ENCODE measurements around the gene BLVRB. TPM values are rescaled to one million over a fixed set of nuclear protein-coding genes. Genes with fewer than 3 reads are reported as not detected.
A peak's percentile ranks its signal among the peaks of the same experiment; 100 is the strongest.

The BLVRB gene
- total and polyA plus RNA-seq, 10 of the 15 experiments (the other 5 are each of a cell fraction or from before 2014, with no cell fraction given): 6.3 to 53.3 (median 27.8) TPM

GRCh38 chr19:40443131-40443999 lies 22.2 kb downstream of the BLVRB start (continued):
- TF ChIP-seq, protein P1, sequence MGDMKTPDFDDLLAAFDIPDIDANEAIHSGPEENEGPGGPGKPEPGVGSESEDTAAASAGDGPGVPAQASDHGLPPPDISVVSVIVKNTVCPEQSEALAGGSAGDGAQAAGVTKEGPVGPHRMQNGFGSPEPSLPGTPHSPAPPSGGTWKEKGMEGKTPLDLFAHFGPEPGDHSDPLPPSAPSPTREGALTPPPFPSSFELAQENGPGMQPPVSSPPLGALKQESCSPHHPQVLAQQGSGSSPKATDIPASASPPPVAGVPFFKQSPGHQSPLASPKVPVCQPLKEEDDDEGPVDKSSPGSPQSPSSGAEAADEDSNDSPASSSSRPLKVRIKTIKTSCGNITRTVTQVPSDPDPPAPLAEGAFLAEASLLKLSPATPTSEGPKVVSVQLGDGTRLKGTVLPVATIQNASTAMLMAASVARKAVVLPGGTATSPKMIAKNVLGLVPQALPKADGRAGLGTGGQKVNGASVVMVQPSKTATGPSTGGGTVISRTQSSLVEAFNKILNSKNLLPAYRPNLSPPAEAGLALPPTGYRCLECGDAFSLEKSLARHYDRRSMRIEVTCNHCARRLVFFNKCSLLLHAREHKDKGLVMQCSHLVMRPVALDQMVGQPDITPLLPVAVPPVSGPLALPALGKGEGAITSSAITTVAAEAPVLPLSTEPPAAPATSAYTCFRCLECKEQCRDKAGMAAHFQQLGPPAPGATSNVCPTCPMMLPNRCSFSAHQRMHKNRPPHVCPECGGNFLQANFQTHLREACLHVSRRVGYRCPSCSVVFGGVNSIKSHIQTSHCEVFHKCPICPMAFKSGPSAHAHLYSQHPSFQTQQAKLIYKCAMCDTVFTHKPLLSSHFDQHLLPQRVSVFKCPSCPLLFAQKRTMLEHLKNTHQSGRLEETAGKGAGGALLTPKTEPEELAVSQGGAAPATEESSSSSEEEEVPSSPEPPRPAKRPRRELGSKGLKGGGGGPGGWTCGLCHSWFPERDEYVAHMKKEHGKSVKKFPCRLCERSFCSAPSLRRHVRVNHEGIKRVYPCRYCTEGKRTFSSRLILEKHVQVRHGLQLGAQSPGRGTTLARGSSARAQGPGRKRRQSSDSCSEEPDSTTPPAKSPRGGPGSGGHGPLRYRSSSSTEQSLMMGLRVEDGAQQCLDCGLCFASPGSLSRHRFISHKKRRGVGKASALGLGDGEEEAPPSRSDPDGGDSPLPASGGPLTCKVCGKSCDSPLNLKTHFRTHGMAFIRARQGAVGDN (IDR thresholded peaks at IDR 0.05): no peak
- TF ChIP-seq, protein P2, sequence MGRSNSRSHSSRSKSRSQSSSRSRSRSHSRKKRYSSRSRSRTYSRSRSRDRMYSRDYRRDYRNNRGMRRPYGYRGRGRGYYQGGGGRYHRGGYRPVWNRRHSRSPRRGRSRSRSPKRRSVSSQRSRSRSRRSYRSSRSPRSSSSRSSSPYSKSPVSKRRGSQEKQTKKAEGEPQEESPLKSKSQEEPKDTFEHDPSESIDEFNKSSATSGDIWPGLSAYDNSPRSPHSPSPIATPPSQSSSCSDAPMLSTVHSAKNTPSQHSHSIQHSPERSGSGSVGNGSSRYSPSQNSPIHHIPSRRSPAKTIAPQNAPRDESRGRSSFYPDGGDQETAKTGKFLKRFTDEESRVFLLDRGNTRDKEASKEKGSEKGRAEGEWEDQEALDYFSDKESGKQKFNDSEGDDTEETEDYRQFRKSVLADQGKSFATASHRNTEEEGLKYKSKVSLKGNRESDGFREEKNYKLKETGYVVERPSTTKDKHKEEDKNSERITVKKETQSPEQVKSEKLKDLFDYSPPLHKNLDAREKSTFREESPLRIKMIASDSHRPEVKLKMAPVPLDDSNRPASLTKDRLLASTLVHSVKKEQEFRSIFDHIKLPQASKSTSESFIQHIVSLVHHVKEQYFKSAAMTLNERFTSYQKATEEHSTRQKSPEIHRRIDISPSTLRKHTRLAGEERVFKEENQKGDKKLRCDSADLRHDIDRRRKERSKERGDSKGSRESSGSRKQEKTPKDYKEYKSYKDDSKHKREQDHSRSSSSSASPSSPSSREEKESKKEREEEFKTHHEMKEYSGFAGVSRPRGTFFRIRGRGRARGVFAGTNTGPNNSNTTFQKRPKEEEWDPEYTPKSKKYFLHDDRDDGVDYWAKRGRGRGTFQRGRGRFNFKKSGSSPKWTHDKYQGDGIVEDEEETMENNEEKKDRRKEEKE (IDR thresholded peaks at IDR 0.05): no peak
- TF ChIP-seq YY1 (IDR thresholded peaks at IDR 0.05; ENCODE audit: low read depth, low read length) (peak; percentile 75), CBFB (IDR thresholded peaks at IDR 0.05; ENCODE audit: low read depth) (peak; percentile 27; the same call in 1 of the 2 replicates), ATF7 (IDR thresholded peaks at IDR 0.05; ENCODE audit: low read depth) (no peak), FOS (IDR thresholded peaks at IDR 0.05; ENCODE audit: borderline replicate concordance, extremely low read depth, insufficient read length) (no peak), MTA3 (IDR thresholded peaks at IDR 0.05; ENCODE audit: borderline replicate concordance, low read length) (no peak), BMI1 (IDR thresholded peaks at IDR 0.05; ENCODE audit: borderline replicate concordance) (no peak), MYC (IDR thresholded peaks at IDR 0.05; ENCODE audit: insufficient read depth, insufficient read length, insufficient replicate concordance, low read length, severe bottlenecking) (no peak), IKZF2 (IDR thresholded peaks at IDR 0.05) (peak in 1 of 2 experiments; percentile 32; a peak in 1 of 4 replicates), SMAD5 (IDR thresholded peaks at IDR 0.05; ENCODE audit: low read depth) (no peak), NR2C2 (IDR thresholded peaks at IDR 0.05; ENCODE audit: borderline replicate concordance, control insufficient read depth, insufficient read length, low read depth) (no peak), RFX5 (IDR thresholded peaks at IDR 0.05; ENCODE audit: low read depth, low read length) (no peak), NBN (IDR thresholded peaks at IDR 0.05) (no peak)
- TF ChIP-seq, protein P3, sequence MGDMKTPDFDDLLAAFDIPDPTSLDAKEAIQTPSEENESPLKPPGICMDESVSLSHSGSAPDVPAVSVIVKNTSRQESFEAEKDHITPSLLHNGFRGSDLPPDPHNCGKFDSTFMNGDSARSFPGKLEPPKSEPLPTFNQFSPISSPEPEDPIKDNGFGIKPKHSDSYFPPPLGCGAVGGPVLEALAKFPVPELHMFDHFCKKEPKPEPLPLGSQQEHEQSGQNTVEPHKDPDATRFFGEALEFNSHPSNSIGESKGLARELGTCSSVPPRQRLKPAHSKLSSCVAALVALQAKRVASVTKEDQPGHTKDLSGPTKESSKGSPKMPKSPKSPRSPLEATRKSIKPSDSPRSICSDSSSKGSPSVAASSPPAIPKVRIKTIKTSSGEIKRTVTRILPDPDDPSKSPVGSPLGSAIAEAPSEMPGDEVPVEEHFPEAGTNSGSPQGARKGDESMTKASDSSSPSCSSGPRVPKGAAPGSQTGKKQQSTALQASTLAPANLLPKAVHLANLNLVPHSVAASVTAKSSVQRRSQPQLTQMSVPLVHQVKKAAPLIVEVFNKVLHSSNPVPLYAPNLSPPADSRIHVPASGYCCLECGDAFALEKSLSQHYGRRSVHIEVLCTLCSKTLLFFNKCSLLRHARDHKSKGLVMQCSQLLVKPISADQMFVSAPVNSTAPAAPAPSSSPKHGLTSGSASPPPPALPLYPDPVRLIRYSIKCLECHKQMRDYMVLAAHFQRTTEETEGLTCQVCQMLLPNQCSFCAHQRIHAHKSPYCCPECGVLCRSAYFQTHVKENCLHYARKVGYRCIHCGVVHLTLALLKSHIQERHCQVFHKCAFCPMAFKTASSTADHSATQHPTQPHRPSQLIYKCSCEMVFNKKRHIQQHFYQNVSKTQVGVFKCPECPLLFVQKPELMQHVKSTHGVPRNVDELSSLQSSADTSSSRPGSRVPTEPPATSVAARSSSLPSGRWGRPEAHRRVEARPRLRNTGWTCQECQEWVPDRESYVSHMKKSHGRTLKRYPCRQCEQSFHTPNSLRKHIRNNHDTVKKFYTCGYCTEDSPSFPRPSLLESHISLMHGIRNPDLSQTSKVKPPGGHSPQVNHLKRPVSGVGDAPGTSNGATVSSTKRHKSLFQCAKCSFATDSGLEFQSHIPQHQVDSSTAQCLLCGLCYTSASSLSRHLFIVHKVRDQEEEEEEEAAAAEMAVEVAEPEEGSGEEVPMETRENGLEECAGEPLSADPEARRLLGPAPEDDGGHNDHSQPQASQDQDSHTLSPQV (IDR thresholded peaks at IDR 0.05): no peak
- TF ChIP-seq, protein P4, sequence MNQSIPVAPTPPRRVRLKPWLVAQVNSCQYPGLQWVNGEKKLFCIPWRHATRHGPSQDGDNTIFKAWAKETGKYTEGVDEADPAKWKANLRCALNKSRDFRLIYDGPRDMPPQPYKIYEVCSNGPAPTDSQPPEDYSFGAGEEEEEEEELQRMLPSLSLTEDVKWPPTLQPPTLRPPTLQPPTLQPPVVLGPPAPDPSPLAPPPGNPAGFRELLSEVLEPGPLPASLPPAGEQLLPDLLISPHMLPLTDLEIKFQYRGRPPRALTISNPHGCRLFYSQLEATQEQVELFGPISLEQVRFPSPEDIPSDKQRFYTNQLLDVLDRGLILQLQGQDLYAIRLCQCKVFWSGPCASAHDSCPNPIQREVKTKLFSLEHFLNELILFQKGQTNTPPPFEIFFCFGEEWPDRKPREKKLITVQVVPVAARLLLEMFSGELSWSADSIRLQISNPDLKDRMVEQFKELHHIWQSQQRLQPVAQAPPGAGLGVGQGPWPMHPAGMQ (IDR thresholded peaks at IDR 0.05; ENCODE audit: borderline replicate concordance): no peak

Data from GM12878 (cell line).